Glomerular visceral epithelial cell (primary cell): ENCODE results near the gene CCM2.
A peak's percentile ranks its signal among the peaks of the same experiment; 100 is the strongest.
"Not testable (repeated sequence)": the region's sequence is repeated elsewhere in the genome, so short reads cannot be mapped to it uniquely, and the experiment has no call there.

Experiments used
- DNase-seq: peaks from one replicate; pipeline ENCODE4 v3.0.0-alpha.2; 2016; ENCODE audit errors: extremely low spot score

Gene CCM2

DNA sequence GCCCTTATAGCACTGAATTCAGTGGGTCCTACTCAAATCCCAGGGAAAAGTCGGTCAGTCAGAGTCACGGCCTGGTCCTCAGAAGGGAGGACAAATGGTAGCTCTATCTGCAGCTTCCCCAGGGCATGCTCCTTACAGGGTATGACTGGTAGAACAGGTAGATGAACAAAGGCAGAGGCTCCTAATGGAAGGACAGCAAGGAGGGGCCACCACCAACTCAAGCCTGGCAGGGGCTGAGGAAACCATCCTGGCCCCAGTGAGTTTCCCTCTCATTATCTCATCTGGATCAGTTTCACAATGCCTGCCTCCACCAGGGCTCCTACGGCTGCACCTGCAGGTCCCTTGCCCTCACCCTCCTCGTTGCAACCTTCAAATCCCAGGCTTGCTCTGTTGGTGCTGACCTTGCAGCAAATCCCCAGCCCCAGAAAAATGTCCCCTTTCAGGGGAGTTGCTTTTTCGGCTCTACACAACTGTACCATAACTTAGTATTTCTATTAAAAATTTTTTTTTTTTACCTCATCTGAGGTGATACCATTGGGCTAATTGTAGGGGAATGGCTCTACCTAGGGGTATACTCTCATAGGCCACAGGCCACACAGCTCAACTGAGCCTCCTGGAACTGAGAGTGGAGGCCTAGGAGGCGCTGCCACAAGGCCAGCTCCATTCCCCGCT, 18.8 kb upstream of the CCM2 start:
- no peak for DNase-seq

DNA sequence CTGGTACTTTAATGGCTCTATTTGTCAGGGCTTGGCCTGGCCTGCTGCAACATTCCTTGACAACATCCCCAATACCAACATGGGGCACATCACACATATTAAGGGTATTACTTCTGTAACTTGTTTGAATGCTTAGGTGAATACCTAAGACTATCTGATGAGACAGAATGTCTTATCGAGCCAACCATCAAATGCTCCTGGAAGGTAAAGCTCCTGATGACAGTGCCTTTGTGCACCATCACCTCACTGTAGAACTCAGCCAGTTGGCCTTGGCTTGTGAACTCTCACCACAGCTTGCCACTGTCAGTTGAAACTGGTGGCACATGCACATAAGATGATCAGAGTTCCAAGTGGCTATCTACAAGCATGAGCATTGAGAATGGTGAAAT, 17.5 kb upstream of the CCM2 start:
- no peak for DNase-seq

GRCh38 chr7:44982970-44983369, 17.0 kb upstream of the CCM2 start:
- DNase-seq, result no peak

- DNase-seq, result no peak
Measured at GRCh38 chr7:44983742-44984477, 16.1 kb upstream of the CCM2 start.

DNA sequence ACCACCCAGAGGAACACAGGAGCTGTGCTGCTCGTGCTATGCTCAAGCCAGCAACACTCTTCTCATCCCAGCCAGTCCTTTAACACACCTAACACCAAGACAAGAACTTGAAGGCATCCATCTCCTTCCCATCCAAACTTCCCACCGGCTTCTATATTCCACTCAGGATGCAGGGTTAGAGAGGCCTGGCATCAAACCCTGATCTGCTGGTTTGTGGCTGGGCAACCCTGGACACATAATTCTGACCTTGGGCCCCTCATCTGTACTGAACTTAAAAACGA, 15.6 kb upstream of the CCM2 start:
- DNase-seq, result no peak

DNA sequence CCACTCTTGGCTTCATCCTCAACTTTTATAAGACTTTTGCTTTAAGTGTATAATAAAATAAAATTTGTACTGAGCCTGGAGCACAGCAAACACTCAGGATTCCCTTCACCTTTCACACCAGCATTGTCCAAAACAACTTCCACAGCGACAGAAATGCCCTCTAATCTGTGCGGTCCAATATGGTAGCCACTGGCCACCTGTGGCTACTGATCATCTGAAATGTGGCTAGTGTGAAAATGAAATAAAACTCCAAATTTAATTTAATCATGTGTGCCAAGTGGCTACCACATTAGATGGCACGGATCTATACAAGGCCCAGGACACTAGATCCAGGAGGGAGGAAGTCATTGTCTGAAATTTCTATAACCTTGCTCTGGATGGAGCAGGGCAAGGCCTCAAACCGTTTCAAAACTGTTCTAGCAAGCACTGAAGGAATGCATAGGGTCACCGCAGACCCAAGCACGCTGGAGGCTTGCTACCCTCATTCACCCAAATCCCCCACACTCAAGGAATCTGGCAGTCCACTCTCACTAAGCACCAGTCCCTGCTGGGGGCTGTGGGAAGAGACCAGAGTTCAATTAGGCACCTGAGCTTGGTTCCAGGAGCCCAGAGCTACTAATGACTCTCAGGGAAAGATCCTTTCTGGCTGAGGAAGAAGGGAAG, 14.8 kb upstream of the CCM2 start:
- DNase-seq, result no peak

DNA sequence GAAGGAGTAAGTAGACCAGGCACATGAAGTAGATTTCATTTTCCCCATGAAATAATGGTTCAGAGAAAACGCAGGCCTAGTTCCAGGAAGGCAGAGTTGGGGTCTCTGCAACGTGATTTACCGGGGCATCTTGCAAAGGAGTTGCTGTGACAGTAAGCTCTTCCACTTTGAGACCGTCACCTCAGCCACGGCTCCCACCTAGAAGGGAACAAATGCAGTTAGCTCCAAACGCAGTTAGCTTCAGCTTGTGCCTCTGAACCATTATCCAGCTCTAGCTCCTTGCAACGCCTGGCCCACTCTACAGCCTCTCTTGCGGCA, 14.1 kb upstream of the CCM2 start:
- DNase-seq, result no peak

- peak; percentile 90 for DNase-seq
Measured at GRCh38 chr7:44986218-44987053, 13.6 kb upstream of the CCM2 start.

DNA sequence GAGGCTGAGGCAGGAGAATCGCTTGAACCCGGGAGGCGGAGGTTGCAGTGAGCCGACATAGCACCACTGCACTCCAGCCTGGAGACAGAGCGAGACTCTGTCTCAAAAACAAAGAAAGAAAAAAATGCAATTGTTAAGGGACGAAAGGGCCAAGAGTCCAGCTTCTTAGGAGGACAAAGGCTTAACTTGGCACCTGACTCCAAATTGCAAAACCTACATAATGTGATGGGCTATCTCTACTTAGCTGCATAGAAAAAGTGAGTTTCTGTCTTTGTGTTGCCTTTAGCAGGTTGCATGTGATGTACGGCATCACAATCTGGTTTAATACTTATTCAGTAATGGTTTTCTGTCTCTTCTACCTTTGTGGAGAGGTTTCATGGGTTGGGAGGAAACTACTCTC, 12.5 kb upstream of the CCM2 start:
- no peak for DNase-seq

- DNase-seq, result no peak
Measured at GRCh38 chr7:44987996-44988395, 12.0 kb upstream of the CCM2 start.

- no peak for DNase-seq
Measured at GRCh38 chr7:44988701-44989100, 11.3 kb upstream of the CCM2 start.

DNA sequence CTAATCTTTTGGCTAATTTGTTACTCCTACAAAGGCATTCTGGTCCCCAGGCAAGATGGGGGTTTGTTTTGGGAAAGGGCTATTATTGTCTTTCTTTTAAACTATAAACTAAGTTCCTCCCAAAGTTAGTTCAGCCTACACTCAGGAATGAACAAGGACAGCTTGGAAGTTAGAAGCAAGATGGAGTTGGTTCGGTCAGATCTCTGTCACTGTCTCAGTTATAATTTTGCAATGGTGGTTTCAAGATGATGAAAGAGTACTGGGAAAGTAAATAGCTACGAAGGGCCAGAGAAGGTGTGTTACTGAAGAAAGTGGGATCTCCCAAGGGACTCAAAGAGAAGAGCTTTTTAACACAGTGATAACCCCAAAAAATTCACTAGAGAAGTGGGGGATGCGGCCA, 10.9 kb upstream of the CCM2 start:
- DNase-seq, result no peak

GRCh38 chr7:44990109-44991023, 9.6 kb upstream of the CCM2 start:
- DNase-seq, result peak; percentile 23

GRCh38 chr7:44992004-44992795, 7.8 kb upstream of the CCM2 start:
- not testable (repeated sequence) for DNase-seq

DNA sequence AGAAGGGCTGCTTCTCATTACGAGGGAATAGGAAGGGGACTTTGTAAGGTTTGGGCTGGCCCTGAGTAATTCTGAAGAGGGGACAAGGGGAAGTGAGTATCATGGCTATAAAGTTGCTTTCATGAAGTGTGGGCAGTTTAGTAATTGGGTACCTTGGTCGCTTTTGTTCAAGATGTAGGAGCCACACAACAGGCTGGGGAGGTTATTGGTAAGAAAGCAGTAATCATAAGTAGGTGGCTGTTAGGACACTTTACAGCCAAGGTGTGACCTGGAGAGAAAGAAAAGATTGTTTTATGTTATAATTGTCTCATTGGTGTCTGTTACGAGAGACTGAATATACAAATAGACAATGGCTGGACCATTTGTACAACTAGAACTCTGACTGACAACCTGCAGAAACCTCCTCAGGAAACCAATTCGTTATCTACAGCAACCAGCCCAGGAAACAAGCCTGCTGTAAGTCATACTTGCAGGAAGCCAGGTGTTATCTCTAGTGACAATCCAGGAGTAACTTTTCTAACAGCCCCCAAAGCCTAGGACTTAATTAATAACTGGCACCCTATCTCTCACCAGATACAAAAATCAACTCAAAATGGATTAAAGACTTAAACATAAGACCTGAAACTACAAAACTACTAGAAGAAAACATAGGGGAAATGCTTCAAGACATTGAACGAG, 5.0 kb upstream of the CCM2 start:
- DNase-seq, result no peak

- DNase-seq, result no peak
Measured at GRCh38 chr7:44995555-44996493, 4.2 kb upstream of the CCM2 start.

DNA sequence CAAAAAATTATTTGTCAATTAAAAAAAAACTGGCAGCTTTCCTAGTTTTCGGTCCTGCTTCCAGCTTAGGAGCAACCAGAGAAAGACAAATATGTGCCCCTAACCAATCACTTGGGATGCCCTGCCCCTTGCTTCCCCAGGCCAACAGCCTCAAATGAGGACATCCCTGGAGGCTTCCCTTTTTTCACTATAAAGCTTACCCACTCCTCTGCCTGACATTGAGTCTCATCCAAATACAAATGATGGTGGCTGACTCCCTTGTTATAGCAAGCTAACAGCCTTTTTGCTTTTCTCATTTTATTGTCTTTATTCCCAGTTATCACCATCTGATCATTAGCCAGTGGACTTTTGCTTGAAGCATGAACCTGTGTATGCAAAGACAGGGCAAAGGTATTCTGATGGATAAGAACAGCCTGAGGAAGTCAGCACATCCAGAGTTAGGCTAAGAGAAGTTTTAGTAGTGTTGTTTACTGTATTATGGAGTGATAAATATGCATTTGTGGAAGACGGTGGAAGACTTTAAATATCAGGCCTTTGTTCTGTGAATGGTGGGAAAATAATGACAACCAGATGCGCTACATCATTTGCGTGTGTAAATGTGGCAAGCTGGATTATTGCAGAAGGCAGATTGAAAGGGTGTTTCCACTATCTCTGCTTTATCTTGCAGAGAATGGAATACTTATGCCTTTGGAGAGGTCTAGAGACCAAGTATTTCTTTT, 1.7 kb upstream of the CCM2 start:
- no peak for DNase-seq
